GM21515 (cell line): ENCODE measurements around the gene FMN1.

Experiments used
- ATAC-seq: cut with Tn5 transposase; IDR thresholded peaks from one replicate; pipeline ENCODE4 v1.9.1; 2021; ENCODE audit not compliant: unreplicated experiment

Gene FMN1

GRCh38 chr15:33021806-33022389 is 172.6 kb downstream of the FMN1 start:
- ATAC-seq: no peak

GRCh38 chr15:33019354-33019981 is 175.0 kb downstream of the FMN1 start:
- ATAC-seq: no peak

- ATAC-seq: no peak
These were observed 178.0 kb downstream of the FMN1 start for GRCh38 chr15:33016405-33017024.

GRCh38 chr15:33014586-33014985 is 179.9 kb downstream of the FMN1 start:
- ATAC-seq: no peak

GRCh38 chr15:33013827-33014445 is 180.6 kb downstream of the FMN1 start:
- ATAC-seq: no peak

- ATAC-seq: no peak
These were observed 182.5 kb downstream of the FMN1 start for GRCh38 chr15:33011976-33012375.

- no peak for ATAC-seq
These were observed 184.9 kb downstream of the FMN1 start for GRCh38 chr15:33009603-33010002.

GRCh38 chr15:33009026-33009425 is 185.5 kb downstream of the FMN1 start:
- ATAC-seq: no peak

GRCh38 chr15:33008284-33008995 is 186.1 kb downstream of the FMN1 start:
- ATAC-seq: no peak

GRCh38 chr15:33007303-33007855 is 187.1 kb downstream of the FMN1 start:
- ATAC-seq: no peak

- no peak for ATAC-seq
These were observed 188.9 kb downstream of the FMN1 start for GRCh38 chr15:33005582-33005981.

- ATAC-seq: no peak
These were observed 192.6 kb downstream of the FMN1 start for GRCh38 chr15:33001926-33002325.

- ATAC-seq: no peak
These were observed 195.4 kb downstream of the FMN1 start for GRCh38 chr15:32998979-32999672.

- no peak for ATAC-seq
These were observed 196.3 kb downstream of the FMN1 start for GRCh38 chr15:32998182-32998581.

GRCh38 chr15:32994810-32995424 is 199.6 kb downstream of the FMN1 start:
- no peak for ATAC-seq

- ATAC-seq: no peak
These were observed 201.2 kb downstream of the FMN1 start for GRCh38 chr15:32993285-32993684.

GRCh38 chr15:32991619-32992111 is 202.8 kb downstream of the FMN1 start:
- no peak for ATAC-seq

GRCh38 chr15:32990071-32990470 is 204.4 kb downstream of the FMN1 start:
- ATAC-seq: no peak

- no peak for ATAC-seq
These were observed 207.4 kb downstream of the FMN1 start for GRCh38 chr15:32987067-32987466.

- ATAC-seq: no peak
These were observed 208.4 kb downstream of the FMN1 start for GRCh38 chr15:32986147-32986546.
